Endothelial cell (in vitro differentiated cells): ENCODE data around the gene SRBD1. TPM values are rescaled to one million over a fixed set of nuclear protein-coding genes. Genes with fewer than 3 reads are reported as not detected.
A peak's percentile ranks its signal among the peaks of the same experiment; 100 is the strongest.

ENCODE experiments used
- DNase-seq: peaks from one replicate; pipeline ENCODE4 v3.0.0; 2021; ENCODE audit warnings: low spot score
- H3K27ac Mint-ChIP-seq: one replicate; pipeline ENCODE4 v1.8.0; 2021; ENCODE audit warnings: mixed read lengths, inconsistent platforms; ENCODE audit not compliant: unreplicated experiment
- H3K27me3 Mint-ChIP-seq: one replicate; pipeline ENCODE4 v1.8.0; 2021; ENCODE audit warnings: mild to moderate bottlenecking, moderate library complexity, mixed read lengths, inconsistent platforms; ENCODE audit not compliant: unreplicated experiment
- H3K36me3 Mint-ChIP-seq: one replicate; pipeline ENCODE4 v1.8.0; 2021; ENCODE audit warnings: mild to moderate bottlenecking, low read depth, mixed read lengths, inconsistent platforms; ENCODE audit not compliant: unreplicated experiment
- H3K4me1 Mint-ChIP-seq: one replicate; pipeline ENCODE4 v1.8.0; 2021; ENCODE audit warnings: mild to moderate bottlenecking, mixed read lengths, inconsistent platforms; ENCODE audit not compliant: unreplicated experiment
- H3K4me3 Mint-ChIP-seq: one replicate; pipeline ENCODE4 v1.8.0; 2021; ENCODE audit warnings: mild to moderate bottlenecking, mixed read lengths, inconsistent platforms; ENCODE audit not compliant: unreplicated experiment
- H3K9me3 Mint-ChIP-seq: one replicate; pipeline ENCODE4 v1.8.0; 2021; ENCODE audit warnings: mixed read lengths, inconsistent platforms; ENCODE audit not compliant: unreplicated experiment
- CTCF ChIP-seq: fragments of 200-600 bp; sonication (generic); IDR thresholded peaks from one replicate; pipeline ENCODE4 v1.5.0; 2021; ENCODE audit warnings: antibody characterized with exemption; ENCODE audit not compliant: unreplicated experiment
- total RNA-seq: library from RNA; stranded (reverse); fragmentation: NEBNext Ultra II Directional; extraction: Animal tissue kit (Norgen Biotek cat#: 25700); gene quantifications from one replicate; pipeline ENCODE4 v1.2.1, GENCODE V29; 2021; ENCODE audit not compliant: unreplicated experiment

The SRBD1 gene
- total RNA-seq, 1 donor from 2014 or later = 18.2 TPM

GRCh38 chr2:45586600-45586999, 24.5 kb downstream of the SRBD1 start:
- peaks cover 5% of the 10 kb centered on the region for H3K36me3 Mint-ChIP-seq
- H3K4me1 Mint-ChIP-seq = peaks cover 14% of the 10 kb centered on the region
- H3K27me3 Mint-ChIP-seq = no peaks in the 10 kb centered on the region
- no peak overlapping the region for H3K27ac Mint-ChIP-seq
- H3K9me3 Mint-ChIP-seq = no peaks in the 10 kb centered on the region
- TF ChIP-seq CTCF = no peak
- no peak overlapping the region for H3K4me3 Mint-ChIP-seq
- DNase-seq = no peak

GRCh38 chr2:45585267-45585861, 25.7 kb downstream of the SRBD1 start:
- Mint-ChIP-seq H3K27ac (no peak overlapping the region), H3K27me3 (no peaks in the 10 kb centered on the region), H3K4me3 (no peak overlapping the region), H3K36me3 (no peaks in the 10 kb centered on the region), H3K4me1 (peaks cover 9% of the 10 kb centered on the region), H3K9me3 (no peaks in the 10 kb centered on the region)
- peak; percentile 72 for TF ChIP-seq CTCF
- DNase-seq = no peak

GRCh38 chr2:45583977-45584376, 27.1 kb downstream of the SRBD1 start:
- H3K36me3 Mint-ChIP-seq = no peaks in the 10 kb centered on the region
- DNase-seq = no peak
- TF ChIP-seq CTCF = no peak
- H3K27me3 Mint-ChIP-seq = no peaks in the 10 kb centered on the region
- no peak overlapping the region for H3K4me3 Mint-ChIP-seq
- H3K27ac Mint-ChIP-seq = no peak overlapping the region
- H3K4me1 Mint-ChIP-seq = peaks cover 9% of the 10 kb centered on the region
- H3K9me3 Mint-ChIP-seq = no peaks in the 10 kb centered on the region

GRCh38 chr2:45582522-45582921, 28.5 kb downstream of the SRBD1 start:
- no peak for DNase-seq

More at GRCh38 chr2:45582522-45582921, 28.5 kb downstream of the SRBD1 start:
- TF ChIP-seq CTCF = no peak
- no peak overlapping the region for H3K27ac Mint-ChIP-seq
- peaks cover 3% of the 10 kb centered on the region for H3K4me1 Mint-ChIP-seq
- no peaks in the 10 kb centered on the region for H3K9me3 Mint-ChIP-seq
- no peaks in the 10 kb centered on the region for H3K27me3 Mint-ChIP-seq
- no peaks in the 10 kb centered on the region for H3K36me3 Mint-ChIP-seq
- no peak overlapping the region for H3K4me3 Mint-ChIP-seq
